ENCODE results near the gene ZNF205. TPM values are rescaled to one million over a fixed set of nuclear protein-coding genes. Genes with fewer than 3 reads are reported as not detected.

The ZNF205 gene
- total and polyA plus RNA-seq, 2 of the 13 experiments (the other 11 are each of a cell fraction or from before 2014, with no cell fraction given): 5.8 to 10.2 TPM

GRCh38 chr16:3157229-3158025, 45.0 kb downstream of the ZNF205 start (continued):
- no peak for TF ChIP-seq ZBTB40 (IDR thresholded peaks at IDR 0.05)
- no peak for TF ChIP-seq ZBTB40 (CRISPR knock-in tag; IDR thresholded peaks at IDR 0.05)
- TF ChIP-seq KLF12 (CRISPR knock-in tag; IDR thresholded peaks at IDR 0.05; ENCODE audit: borderline replicate concordance): no peak
- peak; percentile 29; the same call in 1 of the 2 replicates for TF ChIP-seq ZNF629 (CRISPR knock-in tag; conservative IDR thresholded peaks at IDR 0.05)
- TF ChIP-seq ZNF382 (CRISPR knock-in tag; IDR thresholded peaks at IDR 0.05; ENCODE audit: borderline replicate concordance): no peak
- TF ChIP-seq TAF1 (CRISPR knock-in tag; IDR thresholded peaks at IDR 0.05): no peak
- TF ChIP-seq ZNF207 (IDR thresholded peaks at IDR 0.05; ENCODE audit: borderline replicate concordance): no peak
- 0 out of 3 replicates have a peak, but pooled peaks have one; percentile 13 for TF ChIP-seq MXI1 (IDR thresholded peaks at IDR 0.05; ENCODE audit: borderline replicate concordance, low read depth, low read length)
- peak; percentile 63; the same call in 1 of the 2 replicates for TF ChIP-seq CCDC6 (CRISPR knock-in tag; IDR thresholded peaks at IDR 0.05)
- no peak for TF ChIP-seq ZFP36L2 (CRISPR knock-in tag; IDR thresholded peaks at IDR 0.05)
- TF ChIP-seq PLSCR1 (CRISPR knock-in tag; IDR thresholded peaks at IDR 0.05; ENCODE audit: borderline replicate concordance): no peak
- no peak for TF ChIP-seq SUZ12 (IDR thresholded peaks at IDR 0.05; ENCODE audit: low read depth, low read length)
- TF ChIP-seq DMAP1 (CRISPR knock-in tag; IDR thresholded peaks at IDR 0.05): no peak
- no peak for TF ChIP-seq ZBTB10 (CRISPR knock-in tag; IDR thresholded peaks at IDR 0.05; ENCODE audit: borderline replicate concordance)
- peak; percentile 91 for TF ChIP-seq ZNF777 (CRISPR knock-in tag; IDR thresholded peaks at IDR 0.05)
- peak; percentile 50 for TF ChIP-seq MED1 (CRISPR knock-in tag; IDR thresholded peaks at IDR 0.05)

Measured in HepG2 (cell line).